HEK293T (cell line): ENCODE results near the gene CCDC136.

Experiments used
- BHLHE40 ChIP-seq: fragments of 450-650 bp; IDR thresholded peaks from 2 replicates; pipeline ENCODE4 v1.6.1; 2016; ENCODE audit warnings: mild to moderate bottlenecking, moderate library complexity, borderline replicate concordance
- CTBP1 ChIP-seq: fragments of 450-650 bp; IDR thresholded peaks from 2 replicates; pipeline ENCODE4 v1.6.1; 2016; ENCODE audit warnings: borderline replicate concordance
- FOXK2 ChIP-seq: fragments of 450-650 bp; IDR thresholded peaks from 2 replicates; pipeline ENCODE4 v1.6.1; 2016; ENCODE audit warnings: mild to moderate bottlenecking

- no peak for TF ChIP-seq FOXK2
- no peak for TF ChIP-seq CTBP1
- no peak for TF ChIP-seq BHLHE40
These were observed 55.1 kb downstream of the CCDC136 start for GRCh38 chr7:128846781-128847444.
